Spleen (tissue), 7 donors: ENCODE data around the gene SLC40A1.

Experiments
- POLR2A ChIP-seq, 3 donors: fragments of 450-650 bp; IDR thresholded peaks; one replicate each; pipeline ENCODE4 v1.5.1; 2017; ENCODE audit warnings: antibody characterized with exemption in 3 of 3, mild to moderate bottlenecking in 1 of 3
- POLR2AphosphoS5 ChIP-seq, 3 donors: sonication (generic); formaldehyde crosslinking; IDR thresholded peaks; one replicate each; pipeline ENCODE4 v1.5.1; 2017; ENCODE audit warnings: antibody characterized with exemption in 3 of 3
- TF ChIP-seq, protein P1 (sequence below), 11 experiments: fragments of 200-600 bp in 7 of 11; fragments of 450-650 bp in 4 of 11; sonication (generic) in 4 of 11; IDR thresholded peaks in 8 of 11; conservative IDR thresholded peaks in 3 of 11; 1 replicate in 7 of 11; 2 replicates in 4 of 11; pipeline versions ENCODE4 v1.4.0 to v1.8.0; 2016 to 2021; ENCODE audit warnings: antibody characterized with exemption in 11 of 11, inconsistent platforms in 4 of 11, mild to moderate bottlenecking in 1 of 11
- donor health status: DM: no; HTN: no; CAD: no; lungs with moderate emphysema.
- donor health status: DM: no; HTN: no; CAD: no.
- donor health status: DM: no; HTN: no; CAD: no.

GRCh38 chr2:189530965-189531637, 49.5 kb downstream of the SLC40A1 start:
- TF ChIP-seq POLR2AphosphoS5 (IDR thresholded peaks at IDR 0.05) (no peak), POLR2A (IDR thresholded peaks at IDR 0.05) (no peak)
- TF ChIP-seq, protein P1, sequence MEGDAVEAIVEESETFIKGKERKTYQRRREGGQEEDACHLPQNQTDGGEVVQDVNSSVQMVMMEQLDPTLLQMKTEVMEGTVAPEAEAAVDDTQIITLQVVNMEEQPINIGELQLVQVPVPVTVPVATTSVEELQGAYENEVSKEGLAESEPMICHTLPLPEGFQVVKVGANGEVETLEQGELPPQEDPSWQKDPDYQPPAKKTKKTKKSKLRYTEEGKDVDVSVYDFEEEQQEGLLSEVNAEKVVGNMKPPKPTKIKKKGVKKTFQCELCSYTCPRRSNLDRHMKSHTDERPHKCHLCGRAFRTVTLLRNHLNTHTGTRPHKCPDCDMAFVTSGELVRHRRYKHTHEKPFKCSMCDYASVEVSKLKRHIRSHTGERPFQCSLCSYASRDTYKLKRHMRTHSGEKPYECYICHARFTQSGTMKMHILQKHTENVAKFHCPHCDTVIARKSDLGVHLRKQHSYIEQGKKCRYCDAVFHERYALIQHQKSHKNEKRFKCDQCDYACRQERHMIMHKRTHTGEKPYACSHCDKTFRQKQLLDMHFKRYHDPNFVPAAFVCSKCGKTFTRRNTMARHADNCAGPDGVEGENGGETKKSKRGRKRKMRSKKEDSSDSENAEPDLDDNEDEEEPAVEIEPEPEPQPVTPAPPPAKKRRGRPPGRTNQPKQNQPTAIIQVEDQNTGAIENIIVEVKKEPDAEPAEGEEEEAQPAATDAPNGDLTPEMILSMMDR (IDR thresholded peaks at IDR 0.05 in 8 of 11, conservative IDR thresholded peaks at IDR 0.05 in 3 of 11), result no peak
